ENCODE results near the gene HAUS7.

The HAUS7 gene

DNA sequence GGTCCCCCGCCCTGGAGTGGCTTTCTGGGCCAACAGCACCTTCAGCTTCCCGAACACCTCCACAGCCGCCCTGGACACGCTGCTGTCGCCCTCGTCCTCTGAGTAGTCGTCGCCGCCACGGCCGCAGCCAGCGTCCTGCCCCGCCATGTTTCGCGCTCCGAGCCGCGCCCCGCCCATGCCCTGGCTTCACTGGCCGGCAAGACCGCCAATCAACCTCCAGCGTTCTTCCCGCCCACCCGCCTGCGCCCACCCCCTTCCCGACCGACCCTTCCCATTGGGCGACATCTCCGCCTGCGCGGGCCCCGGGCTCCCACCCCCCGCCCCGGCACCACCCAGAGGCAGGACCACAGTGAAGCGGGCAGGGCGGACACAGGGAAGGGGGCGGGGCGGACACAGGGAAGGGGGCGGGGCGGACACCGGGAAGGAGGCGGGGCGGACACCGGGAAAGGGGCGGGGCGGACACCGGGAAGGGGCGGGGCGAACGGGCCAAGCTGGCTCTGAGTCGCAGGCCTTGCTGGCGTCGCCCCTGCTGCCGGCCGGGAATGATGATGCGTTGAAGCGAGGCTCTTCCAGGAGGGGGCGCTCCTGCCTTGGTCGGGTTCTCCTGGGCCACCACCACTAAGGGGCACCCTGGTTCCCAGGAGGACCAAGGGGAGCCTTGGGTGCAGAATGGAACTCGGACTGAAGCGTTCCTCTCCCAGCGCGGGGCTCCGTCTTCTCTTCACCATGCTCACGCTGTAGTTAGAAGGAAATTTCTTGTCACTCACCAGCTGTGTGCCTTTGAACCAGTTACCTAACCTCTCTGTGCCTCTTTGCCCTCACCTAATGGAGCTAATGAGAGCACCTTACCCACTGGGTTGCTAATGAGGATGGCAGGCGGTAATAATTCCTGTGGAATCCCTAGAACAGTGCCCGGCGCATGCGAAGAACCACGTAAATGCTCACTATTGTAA lies at the start of gene HAUS7:
Gene HAUS7, minus strand, starts transcription at position 166 of the 953 bp plus-strand sequence. Its CDS starts 19 bp downstream, at position 147.
- DNase-seq (ENCODE audit: low read depth), result peak; percentile 91
- H3K4me3 ChIP-seq (replicated peaks; ENCODE audit: low read depth, low read length), result peak within 1 kb of the TSS; percentile 63
- TF ChIP-seq, protein P1, sequence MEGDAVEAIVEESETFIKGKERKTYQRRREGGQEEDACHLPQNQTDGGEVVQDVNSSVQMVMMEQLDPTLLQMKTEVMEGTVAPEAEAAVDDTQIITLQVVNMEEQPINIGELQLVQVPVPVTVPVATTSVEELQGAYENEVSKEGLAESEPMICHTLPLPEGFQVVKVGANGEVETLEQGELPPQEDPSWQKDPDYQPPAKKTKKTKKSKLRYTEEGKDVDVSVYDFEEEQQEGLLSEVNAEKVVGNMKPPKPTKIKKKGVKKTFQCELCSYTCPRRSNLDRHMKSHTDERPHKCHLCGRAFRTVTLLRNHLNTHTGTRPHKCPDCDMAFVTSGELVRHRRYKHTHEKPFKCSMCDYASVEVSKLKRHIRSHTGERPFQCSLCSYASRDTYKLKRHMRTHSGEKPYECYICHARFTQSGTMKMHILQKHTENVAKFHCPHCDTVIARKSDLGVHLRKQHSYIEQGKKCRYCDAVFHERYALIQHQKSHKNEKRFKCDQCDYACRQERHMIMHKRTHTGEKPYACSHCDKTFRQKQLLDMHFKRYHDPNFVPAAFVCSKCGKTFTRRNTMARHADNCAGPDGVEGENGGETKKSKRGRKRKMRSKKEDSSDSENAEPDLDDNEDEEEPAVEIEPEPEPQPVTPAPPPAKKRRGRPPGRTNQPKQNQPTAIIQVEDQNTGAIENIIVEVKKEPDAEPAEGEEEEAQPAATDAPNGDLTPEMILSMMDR (IDR thresholded peaks at IDR 0.05; ENCODE audit: low read length, missing control alignments), result peak; percentile 56

GRCh38 chrX:153519569-153520286 lies 49.4 kb upstream of the HAUS7 start:
- TF ChIP-seq, protein P1 (IDR thresholded peaks at IDR 0.05; ENCODE audit: low read length, missing control alignments), result no peak
- H3K4me3 ChIP-seq (replicated peaks; ENCODE audit: low read depth, low read length), result no peak overlapping the region
- peak; percentile 28 for DNase-seq (ENCODE audit: low read depth)

DNA sequence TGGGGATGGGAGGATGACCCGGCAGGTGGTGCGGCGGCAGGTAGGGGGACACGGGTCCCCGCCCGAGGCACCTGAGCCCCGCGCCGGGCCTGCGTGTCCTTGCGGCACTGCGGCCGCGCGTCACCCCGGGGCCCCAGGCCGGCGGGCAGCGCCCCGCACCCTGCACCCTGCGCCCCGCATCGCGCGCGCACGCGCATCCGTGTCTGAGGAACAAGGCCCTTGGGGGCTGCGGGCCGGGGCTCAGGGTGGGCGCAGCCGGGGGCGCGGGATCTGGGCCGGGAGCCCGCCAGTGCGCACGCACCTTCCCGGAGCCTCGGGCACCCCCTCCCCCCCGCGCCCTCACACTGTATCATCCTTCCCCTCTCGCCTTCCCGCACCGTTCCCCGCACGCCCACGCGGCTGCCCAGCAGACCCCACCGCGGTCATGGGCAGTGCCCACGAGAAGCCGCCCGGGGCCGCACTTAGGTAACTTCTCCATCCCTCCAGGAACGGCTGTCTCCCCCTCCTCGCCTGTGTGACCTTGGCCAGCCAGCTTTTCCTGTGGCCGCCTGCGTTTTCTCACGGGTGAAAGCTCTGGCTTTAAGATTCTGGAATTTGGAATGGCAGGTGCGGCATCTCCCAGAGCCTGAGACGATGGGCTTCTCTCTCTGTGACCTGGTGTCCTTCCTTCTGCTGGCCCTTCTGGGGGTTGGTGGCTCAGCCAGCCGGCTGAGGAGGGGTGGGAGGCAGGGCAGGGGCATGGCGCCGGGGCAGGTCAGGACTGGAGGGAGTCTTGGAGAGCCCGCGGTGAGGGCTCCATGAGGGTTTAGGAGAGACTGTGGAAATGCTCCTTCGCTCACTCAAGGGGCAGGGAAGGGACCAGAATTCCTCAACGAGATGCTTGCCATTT lies 47.8 kb upstream of the HAUS7 start:
- no peak for DNase-seq (ENCODE audit: low read depth)
- no peak overlapping the region for H3K4me3 ChIP-seq (replicated peaks; ENCODE audit: low read depth, low read length)
- TF ChIP-seq, protein P1 (IDR thresholded peaks at IDR 0.05; ENCODE audit: low read length, missing control alignments), result no peak

DNA sequence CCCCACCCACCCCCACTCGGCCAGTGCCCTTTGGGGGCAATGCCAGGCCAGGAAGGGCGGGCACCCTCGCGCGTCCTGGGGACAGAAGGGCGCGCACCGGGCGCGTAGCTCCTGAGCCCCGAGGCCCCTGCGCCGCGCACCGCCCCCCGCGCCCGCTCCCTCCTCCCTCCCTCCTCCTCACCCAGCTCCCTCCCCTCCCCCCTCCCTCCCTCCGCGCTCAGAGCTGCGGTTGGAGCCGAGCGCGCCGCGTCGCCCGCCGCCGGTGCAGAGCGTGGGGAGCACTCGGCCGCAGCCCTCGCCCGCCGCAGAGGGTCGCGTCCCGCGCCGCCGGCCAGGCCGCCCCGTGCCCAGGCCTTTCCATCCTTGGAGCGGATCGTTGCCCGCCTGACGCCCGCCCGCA lies 47.0 kb upstream of the HAUS7 start, which contains the start of gene ATP2B3:
Gene ATP2B3, plus strand, starts transcription at position 220 of the 400 bp plus-strand sequence. CDS start 18,606 bp downstream, outside the sequence.
- no peak within 1 kb of the TSS for H3K4me3 ChIP-seq (replicated peaks; ENCODE audit: low read depth, low read length)
- DNase-seq (ENCODE audit: low read depth), result no peak
- TF ChIP-seq, protein P1 (IDR thresholded peaks at IDR 0.05; ENCODE audit: low read length, missing control alignments), result no peak

GRCh38 chrX:153516073-153516472 lies 45.7 kb upstream of the HAUS7 start:
- TF ChIP-seq, protein P1 (IDR thresholded peaks at IDR 0.05; ENCODE audit: low read length, missing control alignments), result no peak
- no peak for DNase-seq (ENCODE audit: low read depth)
- H3K4me3 ChIP-seq (replicated peaks; ENCODE audit: low read depth, low read length), result no peak overlapping the region

GRCh38 chrX:153515435-153515834 lies 45.1 kb upstream of the HAUS7 start:
- H3K4me3 ChIP-seq (replicated peaks; ENCODE audit: low read depth, low read length), result no peak overlapping the region
- no peak for DNase-seq (ENCODE audit: low read depth)
- TF ChIP-seq, protein P1 (IDR thresholded peaks at IDR 0.05; ENCODE audit: low read length, missing control alignments), result no peak

Data from fibroblast of pulmonary artery (primary cell).